Parathyroid adenoma (tissue), 2 donors: ENCODE data around the gene CBY2.
"Not testable (repeated sequence)": the region's sequence is repeated elsewhere in the genome, so short reads cannot be mapped to it uniquely, and the experiment has no call there.

Source experiments
- H2AFZ ChIP-seq: fragments of 300-600 bp; sonication (generic); one replicate; pipeline ENCODE4 v1.7.0; 2017; ENCODE audit warnings: antibody characterized with exemption, mild to moderate bottlenecking
- H3K27ac ChIP-seq: fragments of 300-600 bp; sonication (generic); one replicate; pipeline ENCODE4 v1.7.0; 2017
- H3K27me3 ChIP-seq: fragments of 300-600 bp; sonication (generic); one replicate; pipeline ENCODE4 v1.7.0; 2017; ENCODE audit warnings: low read length; ENCODE audit not compliant: control insufficient read depth, insufficient read depth
- H3K36me3 ChIP-seq: fragments of 300-600 bp; sonication (generic); one replicate; pipeline ENCODE4 v1.7.0; 2017; ENCODE audit warnings: low read length; ENCODE audit not compliant: control insufficient read depth, insufficient read depth
- H3K4me1 ChIP-seq: fragments of 300-600 bp; sonication (generic); one replicate; pipeline ENCODE4 v1.7.0; 2017; ENCODE audit warnings: control low read depth
- H3K4me2 ChIP-seq: fragments of 300-600 bp; sonication (generic); one replicate; pipeline ENCODE4 v1.7.0; 2017; ENCODE audit warnings: low read length
- H3K4me3 ChIP-seq: fragments of 300-600 bp; sonication (generic); one replicate; pipeline ENCODE4 v1.7.0; 2017; ENCODE audit warnings: low read depth, low read length
- H3K79me2 ChIP-seq: fragments of 300-600 bp; sonication (generic); one replicate; pipeline ENCODE4 v1.7.0; 2017; ENCODE audit warnings: control low read depth
- H3K9ac ChIP-seq: fragments of 300-600 bp; sonication (generic); one replicate; pipeline ENCODE4 v1.7.0; 2017; ENCODE audit warnings: mild to moderate bottlenecking
- H3K9me3 ChIP-seq: fragments of 300-600 bp; sonication (generic); one replicate; pipeline ENCODE4 v1.7.0; 2017; ENCODE audit warnings: low read length; ENCODE audit not compliant: control insufficient read depth
- TF ChIP-seq, protein P1 (sequence below): fragments of 300-600 bp; sonication (generic); IDR thresholded peaks from one replicate; pipeline ENCODE4 v1.7.0; 2017; ENCODE audit warnings: antibody characterized with exemption, mild to moderate bottlenecking
- donor health status: primary hyperparathyroidism.

Gene CBY2, protein sequence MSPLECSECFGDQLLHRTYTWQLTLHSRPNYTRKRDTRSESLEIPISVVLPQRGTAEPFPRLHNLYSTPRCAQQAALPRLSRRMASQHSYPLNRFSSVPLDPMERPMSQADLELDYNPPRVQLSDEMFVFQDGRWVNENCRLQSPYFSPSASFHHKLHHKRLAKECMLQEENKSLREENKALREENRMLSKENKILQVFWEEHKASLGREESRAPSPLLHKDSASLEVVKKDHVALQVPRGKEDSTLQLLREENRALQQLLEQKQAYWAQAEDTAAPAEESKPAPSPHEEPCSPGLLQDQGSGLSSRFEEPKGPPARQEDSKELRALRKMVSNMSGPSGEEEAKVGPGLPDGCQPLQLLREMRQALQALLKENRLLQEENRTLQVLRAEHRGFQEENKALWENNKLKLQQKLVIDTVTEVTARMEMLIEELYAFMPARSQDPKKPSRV

DNA sequence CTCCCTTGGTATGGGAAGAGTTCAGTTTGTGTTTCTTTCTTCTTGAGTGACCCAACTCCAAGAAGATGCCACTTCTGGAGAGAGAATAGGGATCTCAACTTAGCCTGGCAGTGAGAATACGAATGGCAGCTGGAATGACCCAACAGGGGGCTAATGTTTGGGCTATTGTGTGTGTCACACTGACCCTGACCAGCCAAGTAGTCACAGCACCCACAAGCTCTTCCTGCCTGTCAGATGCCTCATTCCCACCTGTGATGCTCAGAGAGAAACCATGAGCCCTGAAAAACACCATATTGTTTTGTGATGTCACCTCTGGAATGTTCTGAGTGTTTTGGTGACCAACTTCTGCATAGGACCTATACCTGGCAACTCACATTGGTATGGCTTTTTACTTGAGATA, at the start of gene CBY2:
TSS of gene CBY2 (plus strand) at position 233 of the 400 bp plus-strand sequence. CDS start at position 304, 71 bp downstream.
- no peak within 1 kb of the TSS for H3K27ac ChIP-seq
- H3K9ac ChIP-seq = no peak within 1 kb of the TSS
- no peak within 1 kb of the TSS for H3K4me3 ChIP-seq
- no peaks in the 10 kb centered on the region for H3K36me3 ChIP-seq
- TF ChIP-seq, protein P1, sequence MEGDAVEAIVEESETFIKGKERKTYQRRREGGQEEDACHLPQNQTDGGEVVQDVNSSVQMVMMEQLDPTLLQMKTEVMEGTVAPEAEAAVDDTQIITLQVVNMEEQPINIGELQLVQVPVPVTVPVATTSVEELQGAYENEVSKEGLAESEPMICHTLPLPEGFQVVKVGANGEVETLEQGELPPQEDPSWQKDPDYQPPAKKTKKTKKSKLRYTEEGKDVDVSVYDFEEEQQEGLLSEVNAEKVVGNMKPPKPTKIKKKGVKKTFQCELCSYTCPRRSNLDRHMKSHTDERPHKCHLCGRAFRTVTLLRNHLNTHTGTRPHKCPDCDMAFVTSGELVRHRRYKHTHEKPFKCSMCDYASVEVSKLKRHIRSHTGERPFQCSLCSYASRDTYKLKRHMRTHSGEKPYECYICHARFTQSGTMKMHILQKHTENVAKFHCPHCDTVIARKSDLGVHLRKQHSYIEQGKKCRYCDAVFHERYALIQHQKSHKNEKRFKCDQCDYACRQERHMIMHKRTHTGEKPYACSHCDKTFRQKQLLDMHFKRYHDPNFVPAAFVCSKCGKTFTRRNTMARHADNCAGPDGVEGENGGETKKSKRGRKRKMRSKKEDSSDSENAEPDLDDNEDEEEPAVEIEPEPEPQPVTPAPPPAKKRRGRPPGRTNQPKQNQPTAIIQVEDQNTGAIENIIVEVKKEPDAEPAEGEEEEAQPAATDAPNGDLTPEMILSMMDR = no peak
- H3K4me1 ChIP-seq = no peaks in the 10 kb centered on the region
- no peaks in the 10 kb centered on the region for H3K9me3 ChIP-seq
- no peaks in the 10 kb centered on the region for H3K27me3 ChIP-seq
- H3K4me2 ChIP-seq = no peak within 1 kb of the TSS
- H2AFZ ChIP-seq = no peak within 1 kb of the TSS
- no peaks in the 10 kb centered on the region for H3K79me2 ChIP-seq

DNA sequence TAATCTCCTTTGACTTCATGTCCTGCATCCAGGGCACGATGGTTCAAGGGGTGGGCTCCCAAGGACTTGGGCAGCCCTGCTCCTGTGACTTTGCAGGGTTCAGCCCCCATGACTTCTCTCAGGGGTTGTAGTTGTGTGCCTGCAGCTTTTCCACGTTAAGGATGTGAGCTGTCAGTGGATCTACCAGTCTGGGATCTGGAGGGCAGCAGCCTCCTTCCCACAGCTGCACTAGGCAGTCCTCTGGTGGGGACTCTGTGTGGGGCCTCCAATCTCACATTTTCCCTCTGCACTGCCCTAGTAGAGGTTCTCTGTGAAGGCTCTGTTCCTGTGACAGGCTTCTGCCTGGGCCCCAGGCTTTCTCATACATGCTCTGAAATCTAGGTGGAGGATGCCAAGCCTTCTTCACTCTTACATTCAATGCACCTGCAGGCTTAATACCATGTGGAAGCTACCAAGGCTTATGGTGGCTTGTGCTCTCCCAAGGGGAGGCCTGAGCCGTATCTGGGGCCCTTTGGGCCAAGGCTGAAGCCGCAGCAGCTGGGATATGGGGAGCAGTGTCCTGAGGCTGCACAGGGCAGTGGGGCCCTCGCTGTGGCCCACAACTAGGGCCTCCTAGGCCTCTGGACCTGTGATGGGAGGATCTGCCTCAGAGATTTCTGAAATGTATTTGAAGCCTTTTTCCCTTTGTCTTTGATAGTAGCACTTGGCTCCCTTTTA, 47.3 kb upstream of the CBY2 start:
- H3K79me2 ChIP-seq = no peaks in the 10 kb centered on the region
- H3K4me2 ChIP-seq = no peak overlapping the region
- no peak overlapping the region for H2AFZ ChIP-seq
- no peaks in the 10 kb centered on the region for H3K36me3 ChIP-seq
- TF ChIP-seq, protein P1 = no peak
- no peaks in the 10 kb centered on the region for H3K4me1 ChIP-seq
- H3K9ac ChIP-seq = no peak overlapping the region
- no peaks in the 10 kb centered on the region for H3K27me3 ChIP-seq
- H3K4me3 ChIP-seq = no peak overlapping the region
- H3K9me3 ChIP-seq = no peaks in the 10 kb centered on the region
- H3K27ac ChIP-seq = no peak overlapping the region

DNA sequence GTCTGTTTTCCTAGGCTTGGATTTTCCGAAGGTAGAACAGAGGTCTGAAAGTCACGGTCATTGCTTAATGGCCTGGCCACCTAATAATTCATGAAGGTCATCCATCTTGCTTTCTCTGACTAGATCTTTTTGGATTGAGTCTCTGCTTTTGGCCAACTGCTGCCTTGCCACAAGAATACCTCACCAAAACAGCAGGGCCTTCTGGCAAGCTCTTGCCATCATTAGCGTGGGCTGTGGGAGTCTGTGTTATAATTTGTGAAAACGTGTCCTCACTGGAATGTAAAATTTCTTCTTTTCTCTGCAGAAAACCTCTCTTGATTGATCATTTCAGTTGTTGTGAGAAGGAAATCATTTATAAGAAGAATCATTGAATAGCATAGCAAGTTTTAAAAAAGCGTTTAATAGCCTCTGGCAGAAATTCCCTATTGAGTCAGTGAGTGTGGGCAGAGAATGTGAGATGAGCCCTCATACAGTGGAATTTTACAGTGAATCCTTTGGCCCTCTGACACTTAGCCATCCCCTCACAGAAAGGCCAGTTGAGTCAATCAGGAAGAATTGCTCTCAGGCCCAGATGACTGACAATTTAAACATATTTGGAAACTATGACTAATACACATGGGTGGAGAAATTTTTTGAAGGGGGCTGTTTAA, 43.4 kb upstream of the CBY2 start:
- TF ChIP-seq, protein P1 = no peak
- Histone ChIP-seq H3K27ac (no peak overlapping the region), H3K9me3 (no peaks in the 10 kb centered on the region)

DNA sequence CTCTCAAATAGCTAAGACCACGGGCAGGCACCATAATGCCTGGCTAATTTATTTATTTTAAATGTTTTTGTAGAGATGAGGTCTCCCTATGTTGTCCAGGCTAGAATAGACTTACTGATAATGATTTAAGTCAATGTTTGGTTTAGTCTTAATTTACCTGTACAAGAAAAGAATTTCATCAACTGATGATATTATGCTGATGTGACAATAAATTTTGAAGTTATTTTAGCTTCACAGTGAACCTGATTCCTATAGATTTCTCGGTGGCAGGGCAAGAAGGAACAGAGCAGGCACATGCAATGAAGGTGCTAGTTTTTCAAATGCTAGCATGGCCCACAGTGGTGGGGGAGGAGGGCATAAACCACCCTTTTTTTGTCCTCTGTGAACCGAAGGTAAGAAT, 42.6 kb upstream of the CBY2 start:
- TF ChIP-seq, protein P1 = no peak
- H3K36me3 ChIP-seq = no peaks in the 10 kb centered on the region
- no peak overlapping the region for H2AFZ ChIP-seq
- H3K4me2 ChIP-seq = no peak overlapping the region
- no peaks in the 10 kb centered on the region for H3K9me3 ChIP-seq
- H3K27me3 ChIP-seq = no peaks in the 10 kb centered on the region
- no peak overlapping the region for H3K4me3 ChIP-seq
- H3K79me2 ChIP-seq = no peaks in the 10 kb centered on the region
- H3K9ac ChIP-seq = no peak overlapping the region
- no peaks in the 10 kb centered on the region for H3K4me1 ChIP-seq
- H3K27ac ChIP-seq = no peak overlapping the region

More for the DNA sequence above, 43.4 kb upstream of the CBY2 start:
- Histone ChIP-seq H3K4me3 (no peak overlapping the region), H2AFZ (no peak overlapping the region), H3K9ac (no peak overlapping the region), H3K79me2 (no peaks in the 10 kb centered on the region), H3K4me2 (no peak overlapping the region), H3K36me3 (no peaks in the 10 kb centered on the region), H3K4me1 (no peaks in the 10 kb centered on the region), H3K27me3 (no peaks in the 10 kb centered on the region)

DNA sequence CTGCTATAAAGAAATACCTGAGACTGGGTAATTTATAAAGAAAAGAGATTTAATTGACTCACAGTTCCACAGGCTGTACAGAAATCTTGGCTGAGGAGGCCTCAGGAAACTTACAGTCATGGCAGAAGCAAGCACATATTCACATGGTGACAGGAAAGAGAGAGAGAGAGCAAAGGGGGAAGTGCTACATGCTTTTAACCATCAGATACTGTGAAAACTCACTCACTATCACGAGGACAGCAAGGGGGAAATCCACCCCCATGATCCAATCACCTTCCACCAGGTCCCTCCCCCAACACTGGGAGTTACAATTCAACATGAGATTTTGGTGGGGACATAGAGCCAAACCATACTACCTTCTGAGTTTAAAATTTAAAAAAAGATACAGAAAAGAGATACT, 41.7 kb upstream of the CBY2 start:
- H3K4me3 ChIP-seq, H3K27me3 ChIP-seq, H2AFZ ChIP-seq: not testable (repeated sequence)

More for the DNA sequence above, 41.7 kb upstream of the CBY2 start:
- not testable (repeated sequence) for H3K9ac ChIP-seq, H3K4me1 ChIP-seq, H3K79me2 ChIP-seq, H3K9me3 ChIP-seq, H3K36me3 ChIP-seq, H3K27ac ChIP-seq, H3K4me2 ChIP-seq
